NCI-H1105 treated with DMSO at 0.1 percent for 48 hours (cell line): Measurements from ENCODE around the gene AGO3.
"Not testable (repeated sequence)": the region's sequence is repeated elsewhere in the genome, so short reads cannot be mapped to it uniquely, and the experiment has no call there.

Source experiments
- DNase-seq: peaks from one replicate; lab custom pipeline; 2025; lab: John Stamatoyannopoulos, UW

The AGO3 gene

GRCh38 chr1:35930593-35931445, at the start of gene AGO3:
Gene AGO3, plus strand, starts transcription at chr1:35931105. Its CDS starts 322 bp downstream, at chr1:35931427.
- DNase-seq = peak; percentile 88

GRCh38 chr1:35881850-35882273, 49.0 kb upstream of the AGO3 start:
- no peak for DNase-seq

GRCh38 chr1:35882586-35882944, 48.3 kb upstream of the AGO3 start:
- DNase-seq = no peak

- peak; percentile 92 for DNase-seq
Observed at GRCh38 chr1:35882945-35883634, 47.8 kb upstream of the AGO3 start, which contains the start of gene AGO1. Gene AGO1, plus strand, starts transcription at chr1:35883209. Its CDS starts 213 bp downstream, at chr1:35883422.

- peak; percentile 57 for DNase-seq
Observed at GRCh38 chr1:35883635-35884101, 47.2 kb upstream of the AGO3 start.

GRCh38 chr1:35884934-35885333, 46.0 kb upstream of the AGO3 start:
- no peak for DNase-seq

- DNase-seq = no peak
Observed at GRCh38 chr1:35885961-35886558, 44.8 kb upstream of the AGO3 start.

GRCh38 chr1:35886577-35887431, 44.1 kb upstream of the AGO3 start:
- no peak for DNase-seq

GRCh38 chr1:35887508-35887907, 43.4 kb upstream of the AGO3 start:
- no peak for DNase-seq

GRCh38 chr1:35888255-35888654, 42.6 kb upstream of the AGO3 start:
- DNase-seq = no peak

GRCh38 chr1:35888981-35889380, 41.9 kb upstream of the AGO3 start:
- not testable (repeated sequence) for DNase-seq

- no peak for DNase-seq
Observed at GRCh38 chr1:35893051-35893879, 37.6 kb upstream of the AGO3 start.

GRCh38 chr1:35894183-35894582, 36.7 kb upstream of the AGO3 start:
- no peak for DNase-seq

GRCh38 chr1:35894656-35895055, 36.2 kb upstream of the AGO3 start:
- DNase-seq = no peak

GRCh38 chr1:35899941-35900340, 31.0 kb upstream of the AGO3 start:
- no peak for DNase-seq

- DNase-seq = no peak
Observed at GRCh38 chr1:35901235-35901634, 29.7 kb upstream of the AGO3 start.

GRCh38 chr1:35902671-35903070, 28.2 kb upstream of the AGO3 start:
- no peak for DNase-seq

GRCh38 chr1:35914717-35915116, 16.2 kb upstream of the AGO3 start:
- no peak for DNase-seq

GRCh38 chr1:35915693-35916092, 15.2 kb upstream of the AGO3 start:
- DNase-seq = peak; percentile 8

- no peak for DNase-seq
Observed at GRCh38 chr1:35923791-35924221, 7.1 kb upstream of the AGO3 start.

GRCh38 chr1:35924838-35925237, 6.1 kb upstream of the AGO3 start:
- DNase-seq = no peak
